HCT116 (cell line): Measurements from ENCODE around the gene ATXN1. TPM values are rescaled to one million over a fixed set of nuclear protein-coding genes. Genes with fewer than 3 reads are reported as not detected.

Experiments
- ATAC-seq: fragments of 200-7000 bp; cut with Tn5 transposase; 2 replicates; pipeline ENCODE4 v1.9.1; 2020; ENCODE audit warnings: mild to moderate bottlenecking, moderate library complexity
- BruUV-seq: library from RNA; stranded (reverse); fragments of 400-500 nt; replicated peaks from 2 replicates; lab custom pipeline; 2021; lab: Mats Ljungman, UMichigan
- CTCF ChIA-PET: fragments of 300-600 bp; sonication (Branson Sonifier 250); formaldehyde crosslinking; loops from one replicate; lab custom pipeline; 2021; ENCODE audit warnings: antibody characterized with exemption; lab: Charles Lee
- POLR2A ChIA-PET: fragments of 300-600, 350-600 bp; sonication (Branson Sonifier 250); formaldehyde crosslinking; loops from one replicate; lab custom pipeline; 2021; ENCODE audit warnings: antibody characterized with exemption; lab: Charles Lee
- RAD21 ChIA-PET, 2 experiments: fragments of 300-600 bp; sonication (Branson Sonifier 250); formaldehyde crosslinking; loops; one replicate each; lab custom pipeline; 2023; ENCODE audit warnings: low total read pairs in 2 of 2; ENCODE audit not compliant: uncharacterized antibody in 2 of 2, unreplicated experiment in 2 of 2, low non-redundant PET in 1 of 2; lab: Charles Lee
- DNase-seq: peaks from one replicate; pipeline ENCODE4 v3.0.0-alpha.2; 2010; ENCODE audit warnings: low read depth, low spot score
- H2AFZ ChIP-seq: fragments of 200-600 bp; shearing (Covaris generic), sonication (generic); 2 replicates; pipeline ENCODE4 v1.6.1; 2017; ENCODE audit warnings: low read depth, mixed run types, mixed read lengths, antibody characterized with exemption, low read length; ENCODE audit not compliant: poor library complexity, severe bottlenecking
- H3K27ac ChIP-seq: 2 replicates; pipeline ENCODE4 v1.5.1; 2012; ENCODE audit warnings: low read depth, low read length
- H3K27me3 ChIP-seq: fragments of 200-600 bp; sonication (generic); 2 replicates; pipeline ENCODE4 v1.6.1; 2016; ENCODE audit warnings: mixed run types, low read length, mixed read lengths; ENCODE audit not compliant: insufficient read depth
- H3K36me3 ChIP-seq, 2 experiments: fragments of 200-500 bp in 1 of 2; fragments of 200-600 bp in 1 of 2; sonication (Bioruptor generic) in 1 of 2; sonication (generic) in 1 of 2; 2 replicates each; pipeline versions ENCODE4 v1.5.1 to v1.6.1; 2014 to 2016; ENCODE audit warnings: low read length in 2 of 2, inconsistent platforms in 1 of 2, mixed read lengths in 1 of 2, mixed run types in 1 of 2; ENCODE audit not compliant: insufficient read depth in 2 of 2, control insufficient read depth in 1 of 2
- H3K4me1 ChIP-seq, 2 experiments: fragments of 200-600 bp in 1 of 2; sonication (generic) in 1 of 2; 2 replicates each; pipeline versions ENCODE4 v1.5.1 to v1.6.1; 2012 to 2017; ENCODE audit warnings: low read length in 2 of 2, inconsistent platforms in 1 of 2, mild to moderate bottlenecking in 1 of 2, mixed read lengths in 1 of 2, mixed run types in 1 of 2, moderate library complexity in 1 of 2; ENCODE audit not compliant: insufficient read depth in 2 of 2, control insufficient read depth in 1 of 2
- H3K4me2 ChIP-seq: fragments of 200-600 bp; sonication (generic); 2 replicates; pipeline ENCODE4 v1.6.1; 2017; ENCODE audit warnings: mixed run types, low read length, mixed read lengths
- H3K4me3 ChIP-seq, 2 experiments: fragments of 200-600 bp in 1 of 2; sonication (generic) in 1 of 2; replicated peaks in 1 of 2; 2 replicates each; pipeline ENCODE4 v1.5.1; 2011 to 2016; ENCODE audit warnings: low read length in 2 of 2, control low read depth in 1 of 2, low read depth in 1 of 2, mild to moderate bottlenecking in 1 of 2, mixed read lengths in 1 of 2, mixed run types in 1 of 2
- H3K79me2 ChIP-seq: fragments of 200-600 bp; sonication (generic); 2 replicates; pipeline ENCODE4 v1.6.1; 2017; ENCODE audit warnings: mild to moderate bottlenecking, mixed run types, low read length, moderate library complexity, mixed read lengths; ENCODE audit not compliant: insufficient read depth
- H3K9ac ChIP-seq: fragments of 200-600 bp; sonication (generic); 2 replicates; pipeline ENCODE4 v1.6.1; 2016; ENCODE audit warnings: low read length, mixed read lengths
- H3K9me2 ChIP-seq: fragments of 200-600 bp; sonication (generic), shearing (Covaris generic); 2 replicates; pipeline ENCODE4 v1.6.1; 2017; ENCODE audit warnings: mixed run types, mild to moderate bottlenecking, moderate library complexity; ENCODE audit not compliant: insufficient read depth
- H3K9me3 ChIP-seq, 2 experiments: fragments of 200-500 bp in 1 of 2; fragments of 200-600 bp in 1 of 2; sonication (Bioruptor generic) in 1 of 2; sonication (generic) in 1 of 2; 2 replicates each; pipeline ENCODE4 v1.6.1; 2014 to 2017; ENCODE audit warnings: low read length in 2 of 2, mixed read lengths in 2 of 2, inconsistent platforms in 1 of 2, low read depth in 1 of 2, mild to moderate bottlenecking in 1 of 2, mixed run types in 1 of 2, moderate library complexity in 1 of 2; ENCODE audit not compliant: control insufficient read depth in 1 of 2, insufficient read depth in 1 of 2
- H4K20me1 ChIP-seq: fragments of 200-600 bp; sonication (generic), shearing (Covaris generic); 2 replicates; pipeline ENCODE4 v1.6.1; 2017; ENCODE audit warnings: mixed run types, mild to moderate bottlenecking, moderate library complexity; ENCODE audit not compliant: insufficient read depth
- ATF3 ChIP-seq: IDR thresholded peaks from 2 replicates; pipeline ENCODE4 v1.6.1; 2012
- CBX3 ChIP-seq: IDR thresholded peaks from 2 replicates; pipeline ENCODE4 v1.6.1; 2012; ENCODE audit warnings: low read depth
- CEBPB ChIP-seq: IDR thresholded peaks from 2 replicates; pipeline ENCODE4 v1.6.1; 2012; ENCODE audit warnings: low read depth
- CTCF ChIP-seq, 3 experiments: fragments of 200-600 bp in 1 of 3; sonication (generic) in 1 of 3; IDR thresholded peaks in 2 of 3; conservative IDR thresholded peaks in 1 of 3; 2 replicates each; pipeline ENCODE4 v1.5.1; 2012 to 2017; ENCODE audit warnings: low read depth in 2 of 3, low read length in 2 of 3, antibody characterized with exemption in 1 of 3, borderline replicate concordance in 1 of 3, control low read depth in 1 of 3, mild to moderate bottlenecking in 1 of 3, mixed read lengths in 1 of 3, mixed run types in 1 of 3, moderate library complexity in 1 of 3; ENCODE audit not compliant: insufficient read depth in 1 of 3
- EZH2phosphoT487 ChIP-seq: fragments of 200-600 bp; IDR thresholded peaks from 2 replicates; pipeline ENCODE4 v1.6.1; 2018; ENCODE audit warnings: antibody characterized with exemption, borderline replicate concordance
- FOSL1 ChIP-seq: IDR thresholded peaks from 2 replicates; pipeline ENCODE4 v1.6.1; 2012; ENCODE audit warnings: low read depth
- JUND ChIP-seq: IDR thresholded peaks from 2 replicates; pipeline ENCODE4 v1.6.1; 2012
- MAX ChIP-seq: IDR thresholded peaks from 2 replicates; pipeline ENCODE4 v1.6.1; 2012
- POLR2A ChIP-seq: IDR thresholded peaks from 2 replicates; pipeline ENCODE4 v1.7.0; 2011; ENCODE audit warnings: borderline replicate concordance; ENCODE audit not compliant: insufficient read depth, insufficient read length; ENCODE audit errors: extremely low read depth
- POLR2AphosphoS5 ChIP-seq: IDR thresholded peaks from 2 replicates; pipeline ENCODE4 v1.6.1; 2011; ENCODE audit warnings: mild to moderate bottlenecking, low read depth, low read length, moderate library complexity
- REST ChIP-seq: IDR thresholded peaks from 2 replicates; pipeline ENCODE4 v1.6.1; 2012; ENCODE audit warnings: low read depth
- SIN3A ChIP-seq: IDR thresholded peaks from 2 replicates; pipeline ENCODE4 v1.6.1; 2012; ENCODE audit warnings: low read depth
- SP1 ChIP-seq: IDR thresholded peaks from 2 replicates; pipeline ENCODE4 v1.6.1; 2012; ENCODE audit warnings: low read depth
- SRF ChIP-seq: IDR thresholded peaks from 2 replicates; pipeline ENCODE4 v1.6.1; 2012; ENCODE audit warnings: low read depth
- ZFX ChIP-seq: fragments of 450-650 bp; IDR thresholded peaks from 2 replicates; pipeline ENCODE4 v1.6.1; 2017
- ZNF274 ChIP-seq: fragments of 200-500 bp; sonication (Bioruptor generic); IDR thresholded peaks from 2 replicates; pipeline ENCODE4 v1.6.1; 2014; ENCODE audit warnings: mild to moderate bottlenecking, low read depth, low read length, inconsistent platforms
- intact Hi-C: fragments of 100-400 bp; cut with micrococcal nuclease; formaldehyde crosslinking; loops from 2 replicates; pipeline ENCODE4 v1.10.0; 2022
- total RNA-seq: library from RNA; stranded (reverse); gene quantifications from one replicate; pipeline ENCODE4 v1.2.1, GENCODE V29; 2021; ENCODE audit not compliant: unreplicated experiment

The ATXN1 gene
- total RNA-seq, 1 experiment from 2014 or later, result 21.0 TPM

- no peaks in the 10 kb centered on the region for H3K36me3 ChIP-seq
- RAD21 ChIA-PET, result no interaction called here
- TF ChIP-seq CBX3 (0 out of 2 replicates have a peak, but pooled peaks have one; percentile 35), ZFX (no peak), FOSL1 (peak; percentile 14; the same call in 1 of the 2 replicates), SP1 (peak; percentile 41; the same call in 1 of the 2 replicates)
- TF ChIP-seq, all 23 proteins: peak for 3
- Histone ChIP-seq H2AFZ (peak overlapping the region; percentile 24), H3K4me2 (peak overlapping the region; percentile 60), H4K20me1 (no peaks in the 10 kb centered on the region), H3K27ac (no peak overlapping the region; the same call in 1 of the 2 replicates), H3K9me2 (no peaks in the 10 kb centered on the region), H3K4me3 (no peak overlapping the region), H3K27me3 (no peaks in the 10 kb centered on the region), H3K9ac (peak overlapping the region; percentile 26; the same call in 1 of the 2 replicates), H3K9me3 (no peaks in the 10 kb centered on the region), H3K4me1 (peaks cover 39 to 52% of the 10 kb centered on the region in 2 experiments), H3K79me2 (no peaks in the 10 kb centered on the region)
- intact Hi-C loops, result no loop called here
- ChIA-PET CTCF (no interaction called here), POLR2A (no interaction called here)
- peak; percentile 66 for DNase-seq
- no TSS peak for BruUV-seq
- ATAC-seq, result peak; percentile 36; the same call in 1 of the 2 replicates
Measured at GRCh38 chr6:16676978-16677377, 84.3 kb downstream of the ATXN1 start.

GRCh38 chr6:16676376-16676775 lies 84.9 kb downstream of the ATXN1 start:
- H3K27ac ChIP-seq, result no peak overlapping the region; the same call in 1 of the 2 replicates
- no peaks in the 10 kb centered on the region for H3K27me3 ChIP-seq
- no peaks in the 10 kb centered on the region for H3K9me3 ChIP-seq
- H4K20me1 ChIP-seq, result no peaks in the 10 kb centered on the region
- ChIA-PET POLR2A (no interaction called here), RAD21 (no interaction called here), CTCF (no interaction called here)
- ATAC-seq (no peak), DNase-seq (no peak)
- no peak overlapping the region for H3K4me3 ChIP-seq
- BruUV-seq, result no TSS peak
- no peaks in the 10 kb centered on the region for H3K36me3 ChIP-seq
- H3K9ac ChIP-seq, result 0 out of 2 replicates have a peak overlapping the region, but pooled peaks have one; percentile 26
- peak overlapping the region; percentile 60; the same call in 1 of the 2 replicates for H3K4me2 ChIP-seq
- H2AFZ ChIP-seq, result no peak overlapping the region
- H3K79me2 ChIP-seq, result no peaks in the 10 kb centered on the region
- peaks cover 33 to 51% of the 10 kb centered on the region in 2 experiments for H3K4me1 ChIP-seq
- no peaks in the 10 kb centered on the region for H3K9me2 ChIP-seq
- intact Hi-C loops, result no loop called here
- TF ChIP-seq ATF3, result no peak
- no peak for TF ChIP-seq ZNF274
- TF ChIP-seq CEBPB, result no peak
- no peak for TF ChIP-seq SIN3A
- TF ChIP-seq POLR2AphosphoS5, result no peak
- no peak for TF ChIP-seq EZH2phosphoT487
- TF ChIP-seq REST, result no peak
- TF ChIP-seq SRF, result no peak
- TF ChIP-seq SP1, result no peak
- TF ChIP-seq JUND, result no peak
- no peak for TF ChIP-seq POLR2A
- no peak for TF ChIP-seq CBX3
- no peak for TF ChIP-seq MAX
- TF ChIP-seq CTCF (IDR thresholded peaks at IDR 0.05 in 2 of 3, conservative IDR thresholded peaks at IDR 0.05 in 1 of 3; ENCODE audit: borderline replicate concordance in 1 of 3, insufficient read depth in 1 of 3, low read depth in 2 of 3, low read length in 2 of 3), result no peak
